Ramos (cell line): ENCODE results near the gene OXSR1.
"Not testable (repeated sequence)": the region's sequence is repeated elsewhere in the genome, so short reads cannot be mapped to it uniquely, and the experiment has no call there.

ENCODE experiments used
- in situ Hi-C: fragments of 300-500 bp; cut with MboI; formaldehyde crosslinking; loops from one replicate; pipeline ENCODE4 v1.14.3; 2022; ENCODE audit warnings: low sequenced_read_pairs; ENCODE audit not compliant: unreplicated experiment

OXSR1 gene

GRCh38 chr3:38126121-38126892 lies 39.0 kb upstream of the OXSR1 start:
- in situ Hi-C loops, result no loop called here

GRCh38 chr3:38127611-38128302 lies 37.6 kb upstream of the OXSR1 start:
- in situ Hi-C loops, result no loop called here

GRCh38 chr3:38128303-38128655 lies 37.1 kb upstream of the OXSR1 start:
- in situ Hi-C loops, result no loop called here

GRCh38 chr3:38129058-38129457 lies 36.3 kb upstream of the OXSR1 start:
- in situ Hi-C loops, result no loop called here

GRCh38 chr3:38130631-38131065 lies 34.7 kb upstream of the OXSR1 start:
- in situ Hi-C loops, result no loop called here

- in situ Hi-C loops, result no loop called here
These were observed 33.5 kb upstream of the OXSR1 start for GRCh38 chr3:38131621-38132369.

- in situ Hi-C loops, result no loop called here
These were observed 32.2 kb upstream of the OXSR1 start for GRCh38 chr3:38133209-38133556.

GRCh38 chr3:38133557-38134405 lies 31.6 kb upstream of the OXSR1 start:
- in situ Hi-C loops, result no loop called here

GRCh38 chr3:38134517-38135143 lies 30.7 kb upstream of the OXSR1 start:
- in situ Hi-C loops, result not testable (repeated sequence)

GRCh38 chr3:38135621-38136277 lies 29.6 kb upstream of the OXSR1 start:
- in situ Hi-C loops, result not testable (repeated sequence)

GRCh38 chr3:38136393-38136776 lies 29.0 kb upstream of the OXSR1 start:
- in situ Hi-C loops, result no loop called here

GRCh38 chr3:38136777-38137614 lies 28.3 kb upstream of the OXSR1 start, which contains the start of gene ACAA1:
Gene ACAA1, minus strand, starts transcription at chr3:38137127. Its CDS starts 92 bp downstream, at chr3:38137035.
- in situ Hi-C loops, result no loop called here

- in situ Hi-C loops, result no loop called here
These were observed 27.6 kb upstream of the OXSR1 start for GRCh38 chr3:38137615-38138348.

GRCh38 chr3:38138349-38139190 lies 26.8 kb upstream of the OXSR1 start, which contains the start of gene MYD88:
Gene MYD88, plus strand, starts transcription at chr3:38138661. Its CDS starts 40 bp downstream, at chr3:38138701.
- in situ Hi-C loops, result no loop called here

- in situ Hi-C loops, result no loop called here
These were observed 26.1 kb upstream of the OXSR1 start for GRCh38 chr3:38139191-38139590.

GRCh38 chr3:38139652-38140051 lies 25.7 kb upstream of the OXSR1 start:
- in situ Hi-C loops, result no loop called here
